HL-60 (cell line): ENCODE results near the gene CNBP.

ENCODE experiments used
- DNase-seq, 2 experiments: peaks; one replicate each; pipeline ENCODE4 v3.0.0-alpha.2; 2010 to 2020; ENCODE audit warnings: low read depth in 1 of 2, low spot score in 1 of 2
- H3K27ac ChIP-seq: fragments of 250-450 bp; sonication (Bioruptor Pico); replicated peaks from 2 replicates; pipeline ENCODE4 v1.5.1; 2020; ENCODE audit warnings: mild to moderate bottlenecking, moderate library complexity
- H3K27me3 ChIP-seq: fragments of 250-450 bp; sonication (Bioruptor Pico); 2 replicates; pipeline ENCODE4 v1.5.1; 2021; ENCODE audit warnings: mild to moderate bottlenecking, moderate library complexity; ENCODE audit not compliant: insufficient read depth, poor library complexity, severe bottlenecking
- H3K4me3 ChIP-seq: replicated peaks from 2 replicates; pipeline ENCODE4 v1.5.1; 2011; ENCODE audit warnings: mild to moderate bottlenecking, control low read depth, low read length; ENCODE audit not compliant: insufficient read depth
- CTCF ChIP-seq: IDR thresholded peaks from one replicate; pipeline ENCODE4 v1.5.1; 2011; ENCODE audit warnings: low read length, control low read depth, inconsistent platforms; ENCODE audit not compliant: insufficient read depth
- GABPA ChIP-seq: IDR thresholded peaks from 2 replicates; pipeline ENCODE4 v1.6.1; 2012; ENCODE audit warnings: low read depth
- POLR2AphosphoS5 ChIP-seq: IDR thresholded peaks from 2 replicates; pipeline ENCODE4 v1.6.1; 2012; ENCODE audit warnings: low read depth
- SPI1 ChIP-seq: IDR thresholded peaks from 2 replicates; pipeline ENCODE4 v1.6.1; 2012; ENCODE audit warnings: low read depth, mild to moderate bottlenecking, borderline replicate concordance
- long read RNA-seq: library from polyadenylated mRNA; unstranded; transcript quantifications from one replicate; pipeline ENCODE4 v2.0.0, GENCODE V29; 2020
- TF ChIP-seq, protein P1 (sequence below): IDR thresholded peaks from 2 replicates; pipeline ENCODE4 v1.6.1; 2012; ENCODE audit warnings: low read depth; ENCODE audit not compliant: insufficient replicate concordance

CNBP gene
- long read RNA-seq, transcript CNBP-207 (5 exons, 1,626 nt), result minor isoform, 1,390 of 5,371 reads
- long read RNA-seq, transcript CNBP-204 (5 exons, 1,641 nt), result minor isoform, 805 of 5,371 reads
- long read RNA-seq, transcript CNBP-201 (5 exons, 1,664 nt), result major isoform, 2,265 of 5,371 reads
- long read RNA-seq, transcript CNBP-208 (5 exons, 1,549 nt), result minor isoform, 113 of 5,371 reads
- long read RNA-seq, partial matches to known transcripts, result 26 of 5,371 reads
- long read RNA-seq, other reads (novel, unspliced or antisense), result 682 of 5,371 reads

DNA sequence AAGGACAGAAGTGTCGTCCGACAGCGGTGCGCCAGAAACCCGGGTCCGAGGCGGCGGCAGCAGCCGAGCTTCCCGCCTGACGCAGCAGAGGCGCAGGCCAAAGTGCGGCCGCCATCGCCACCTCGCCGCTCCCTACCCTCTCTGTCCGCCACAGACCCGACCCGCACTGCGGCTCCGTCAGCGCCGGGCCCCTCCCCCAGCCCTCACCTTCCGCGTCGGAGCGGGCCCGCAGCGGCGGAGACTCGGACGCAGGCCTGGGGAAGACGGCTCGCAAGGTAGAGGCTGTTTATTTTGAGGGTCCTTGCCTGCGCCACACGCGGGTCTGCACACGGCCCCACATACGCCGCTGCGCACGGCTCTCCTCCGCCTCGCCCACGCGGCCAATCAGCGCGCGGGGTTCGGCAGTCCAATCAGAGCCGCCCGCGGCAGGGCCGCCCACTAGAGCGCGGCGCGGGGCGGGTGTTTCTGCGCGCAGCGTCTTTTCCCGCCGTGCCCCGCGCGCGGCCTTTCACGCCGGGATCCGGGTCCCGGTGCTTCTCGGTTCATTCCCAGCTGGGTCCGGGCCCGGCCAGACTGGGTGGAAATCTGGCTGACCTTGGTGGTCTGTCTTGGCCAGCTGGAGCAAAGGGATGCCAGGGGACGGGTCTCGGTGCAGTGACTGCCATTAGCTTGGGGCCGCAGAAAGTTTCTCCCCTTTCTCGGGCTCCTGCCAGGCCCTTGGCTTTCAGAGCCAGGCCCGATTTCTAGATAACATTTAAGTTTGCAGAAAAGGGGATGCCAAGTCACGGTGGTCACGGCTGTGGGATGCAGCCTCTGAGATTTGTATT, at the start of gene CNBP:
Gene CNBP, minus strand, starts transcription at position 328 of the 827 bp plus-strand sequence. CDS start 12,139 bp downstream, outside the sequence.
- Histone ChIP-seq H3K27ac (peak within 1 kb of the TSS; percentile 98), H3K4me3 (peak within 1 kb of the TSS; percentile 66), H3K27me3 (no peaks in the 10 kb centered on the region)
- TF ChIP-seq CTCF (no peak), POLR2AphosphoS5 (peak; percentile 93), SPI1 (no peak), GABPA (no peak)
- TF ChIP-seq, protein P1, sequence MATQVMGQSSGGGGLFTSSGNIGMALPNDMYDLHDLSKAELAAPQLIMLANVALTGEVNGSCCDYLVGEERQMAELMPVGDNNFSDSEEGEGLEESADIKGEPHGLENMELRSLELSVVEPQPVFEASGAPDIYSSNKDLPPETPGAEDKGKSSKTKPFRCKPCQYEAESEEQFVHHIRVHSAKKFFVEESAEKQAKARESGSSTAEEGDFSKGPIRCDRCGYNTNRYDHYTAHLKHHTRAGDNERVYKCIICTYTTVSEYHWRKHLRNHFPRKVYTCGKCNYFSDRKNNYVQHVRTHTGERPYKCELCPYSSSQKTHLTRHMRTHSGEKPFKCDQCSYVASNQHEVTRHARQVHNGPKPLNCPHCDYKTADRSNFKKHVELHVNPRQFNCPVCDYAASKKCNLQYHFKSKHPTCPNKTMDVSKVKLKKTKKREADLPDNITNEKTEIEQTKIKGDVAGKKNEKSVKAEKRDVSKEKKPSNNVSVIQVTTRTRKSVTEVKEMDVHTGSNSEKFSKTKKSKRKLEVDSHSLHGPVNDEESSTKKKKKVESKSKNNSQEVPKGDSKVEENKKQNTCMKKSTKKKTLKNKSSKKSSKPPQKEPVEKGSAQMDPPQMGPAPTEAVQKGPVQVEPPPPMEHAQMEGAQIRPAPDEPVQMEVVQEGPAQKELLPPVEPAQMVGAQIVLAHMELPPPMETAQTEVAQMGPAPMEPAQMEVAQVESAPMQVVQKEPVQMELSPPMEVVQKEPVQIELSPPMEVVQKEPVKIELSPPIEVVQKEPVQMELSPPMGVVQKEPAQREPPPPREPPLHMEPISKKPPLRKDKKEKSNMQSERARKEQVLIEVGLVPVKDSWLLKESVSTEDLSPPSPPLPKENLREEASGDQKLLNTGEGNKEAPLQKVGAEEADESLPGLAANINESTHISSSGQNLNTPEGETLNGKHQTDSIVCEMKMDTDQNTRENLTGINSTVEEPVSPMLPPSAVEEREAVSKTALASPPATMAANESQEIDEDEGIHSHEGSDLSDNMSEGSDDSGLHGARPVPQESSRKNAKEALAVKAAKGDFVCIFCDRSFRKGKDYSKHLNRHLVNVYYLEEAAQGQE, result peak; percentile 65
- peak; percentile 87 to 98 for DNase-seq

DNA sequence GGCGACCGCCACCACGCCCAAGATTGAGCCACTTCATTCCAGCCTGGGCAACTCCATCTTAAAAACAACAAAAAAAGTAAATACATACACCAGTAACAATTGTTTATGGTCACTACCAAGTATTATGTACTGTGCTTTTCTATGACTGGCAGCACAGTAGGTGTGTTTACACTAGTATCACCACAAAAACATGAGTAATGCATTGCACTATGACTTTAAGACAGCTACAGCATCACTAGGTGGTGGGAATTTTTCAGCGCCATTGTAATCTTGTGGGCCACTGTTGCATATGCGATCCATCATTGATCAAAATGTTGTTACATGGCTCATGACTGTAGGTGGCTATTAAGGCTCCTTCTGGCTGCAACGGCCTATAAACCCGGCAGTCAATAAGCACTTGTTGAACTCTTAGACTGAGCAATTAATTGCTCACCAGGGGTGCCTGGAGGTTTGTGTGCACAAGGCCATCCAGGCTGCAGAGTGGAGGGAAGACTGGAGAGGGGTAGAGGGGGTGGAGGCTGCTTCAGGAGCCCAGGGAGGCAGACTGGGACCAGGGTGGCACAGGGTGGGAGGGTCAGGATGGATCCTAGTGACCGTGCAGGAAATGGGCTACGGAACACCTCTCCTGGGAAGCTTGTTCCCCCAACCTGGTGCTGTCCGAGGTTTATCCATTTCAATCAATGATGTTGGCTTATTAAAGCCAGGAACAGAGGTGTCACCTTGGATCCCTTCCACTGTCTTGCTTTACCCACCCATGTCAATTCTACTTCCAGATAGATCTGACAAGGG, 47.8 kb upstream of the CNBP start:
- no peak overlapping the region for H3K4me3 ChIP-seq
- peak overlapping the region; percentile 85 for H3K27ac ChIP-seq
- no peak for DNase-seq

More for the DNA sequence above, 47.8 kb upstream of the CNBP start:
- TF ChIP-seq, protein P1, result peak; percentile 23
- no peak for TF ChIP-seq CTCF
- H3K27me3 ChIP-seq, result no peaks in the 10 kb centered on the region
